ENCODE data around the gene ZDHHC5. TPM values are rescaled to one million over a fixed set of nuclear protein-coding genes. Genes with fewer than 3 reads are reported as not detected.

Gene ZDHHC5, protein sequence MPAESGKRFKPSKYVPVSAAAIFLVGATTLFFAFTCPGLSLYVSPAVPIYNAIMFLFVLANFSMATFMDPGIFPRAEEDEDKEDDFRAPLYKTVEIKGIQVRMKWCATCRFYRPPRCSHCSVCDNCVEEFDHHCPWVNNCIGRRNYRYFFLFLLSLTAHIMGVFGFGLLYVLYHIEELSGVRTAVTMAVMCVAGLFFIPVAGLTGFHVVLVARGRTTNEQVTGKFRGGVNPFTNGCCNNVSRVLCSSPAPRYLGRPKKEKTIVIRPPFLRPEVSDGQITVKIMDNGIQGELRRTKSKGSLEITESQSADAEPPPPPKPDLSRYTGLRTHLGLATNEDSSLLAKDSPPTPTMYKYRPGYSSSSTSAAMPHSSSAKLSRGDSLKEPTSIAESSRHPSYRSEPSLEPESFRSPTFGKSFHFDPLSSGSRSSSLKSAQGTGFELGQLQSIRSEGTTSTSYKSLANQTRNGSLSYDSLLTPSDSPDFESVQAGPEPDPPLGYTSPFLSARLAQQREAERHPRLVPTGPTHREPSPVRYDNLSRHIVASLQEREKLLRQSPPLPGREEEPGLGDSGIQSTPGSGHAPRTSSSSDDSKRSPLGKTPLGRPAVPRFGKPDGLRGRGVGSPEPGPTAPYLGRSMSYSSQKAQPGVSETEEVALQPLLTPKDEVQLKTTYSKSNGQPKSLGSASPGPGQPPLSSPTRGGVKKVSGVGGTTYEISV
- total RNA-seq, result 10 to 100 TPM; 15.2 to 59.5 (median 31.5) TPM

- in situ Hi-C loops (cut with MboI; ENCODE audit: low pct_unique_long_range_greater_than_20kb in 2 of 9, low sequenced_read_pairs in 9 of 9, unreplicated experiment in 9 of 9), result no loop called here
- peak within 1 kb of the TSS; percentile 99 to 100 for H3K27ac ChIP-seq
- H3K4me3 ChIP-seq, result peak within 1 kb of the TSS; percentile 44 to 91 (median 66)
- 0% methylated on average over 6 to 9 of the region's 96 CpGs; no CpG with 5 or more reads in 7 of the 10 experiments for WGBS, 10 experiments
- H3K4me1 ChIP-seq (replicated peaks in 1 of 2), result peaks cover 11 to 12% of the 10 kb centered on the region in 2 donors
- ATAC-seq (replicated peaks in 6 of 8), result peak; percentile 78 to 90 (median 89)
These were observed at the start of gene ZDHHC5 for GRCh38 chr11:57667736-57668433. TSS of gene ZDHHC5 (plus strand) at chr11:57668114. CDS start at chr11:57673091, 4,977 bp downstream.

GRCh38 chr11:57618438-57618837 lies 49.5 kb upstream of the ZDHHC5 start:
- in situ Hi-C loops (cut with MboI; ENCODE audit: low pct_unique_long_range_greater_than_20kb in 2 of 9, low sequenced_read_pairs in 9 of 9, unreplicated experiment in 9 of 9), result no loop called here
- Histone ChIP-seq H3K27ac (no peak overlapping the region), H3K4me1 (replicated peaks in 1 of 2) (peaks cover 0 to 4% of the 10 kb centered on the region in 2 donors), H3K4me3 (no peak overlapping the region)
- 17 to 100% (median 51%) methylated on average over 1 to 2 of the region's 2 CpGs; no CpG with 5 or more reads in 4 of the 10 experiments for WGBS, 10 experiments
- ATAC-seq (replicated peaks in 6 of 8), result no peak

DNA sequence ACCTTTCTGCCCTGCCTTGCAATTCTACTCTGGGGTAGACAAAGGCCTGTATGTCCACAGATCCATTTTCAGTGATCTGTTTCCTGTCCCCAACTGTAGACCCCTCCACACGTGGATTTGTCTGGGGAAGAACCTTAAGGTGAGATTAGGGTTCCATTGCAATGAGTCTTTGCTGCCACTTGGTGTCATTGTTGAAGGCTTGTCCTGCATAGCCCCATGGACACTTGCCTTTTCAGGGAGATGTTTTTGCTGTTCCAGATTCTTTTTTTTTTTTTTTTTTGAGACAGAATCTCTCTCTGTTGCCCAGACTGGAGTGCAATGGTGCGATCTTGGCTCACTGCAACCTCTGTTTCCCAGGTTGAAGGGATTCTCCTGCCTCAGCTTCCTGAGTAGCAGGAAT lies 48.6 kb upstream of the ZDHHC5 start:
- 17 to 100% (median 80%) methylated on average over 1 to 2 of the region's 2 CpGs; no CpG with 5 or more reads in 5 of the 10 experiments for WGBS, 10 experiments
- H3K4me3 ChIP-seq, result no peak overlapping the region
- no peak for ATAC-seq (replicated peaks in 6 of 8)
- no peak overlapping the region for H3K27ac ChIP-seq
- peaks cover 0 to 4% of the 10 kb centered on the region in 2 donors for H3K4me1 ChIP-seq (replicated peaks in 1 of 2)
- in situ Hi-C loops (cut with MboI; ENCODE audit: low pct_unique_long_range_greater_than_20kb in 2 of 9, low sequenced_read_pairs in 9 of 9, unreplicated experiment in 9 of 9), result no loop called here

DNA sequence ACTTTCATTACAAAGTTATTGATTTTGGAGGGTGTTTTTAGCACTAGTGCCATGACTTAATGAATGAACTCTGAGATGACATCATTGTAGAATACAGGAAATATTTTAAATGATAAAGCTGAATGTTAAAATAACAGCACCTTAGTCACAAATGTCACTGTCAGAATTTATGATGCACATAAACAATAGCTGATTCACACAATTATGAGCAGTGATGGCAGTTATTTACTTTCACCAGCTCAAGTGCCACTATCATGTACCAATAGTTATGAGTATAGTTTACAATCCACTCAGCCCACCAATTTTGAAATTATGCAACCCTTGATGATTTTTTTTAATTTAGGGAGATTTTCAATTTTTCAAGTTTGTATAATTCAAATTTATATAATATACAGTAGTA lies 47.4 kb upstream of the ZDHHC5 start:
- no peak for ATAC-seq (replicated peaks in 6 of 8)
- in situ Hi-C loops (cut with MboI; ENCODE audit: low pct_unique_long_range_greater_than_20kb in 2 of 9, low sequenced_read_pairs in 9 of 9, unreplicated experiment in 9 of 9), result no loop called here

DNA sequence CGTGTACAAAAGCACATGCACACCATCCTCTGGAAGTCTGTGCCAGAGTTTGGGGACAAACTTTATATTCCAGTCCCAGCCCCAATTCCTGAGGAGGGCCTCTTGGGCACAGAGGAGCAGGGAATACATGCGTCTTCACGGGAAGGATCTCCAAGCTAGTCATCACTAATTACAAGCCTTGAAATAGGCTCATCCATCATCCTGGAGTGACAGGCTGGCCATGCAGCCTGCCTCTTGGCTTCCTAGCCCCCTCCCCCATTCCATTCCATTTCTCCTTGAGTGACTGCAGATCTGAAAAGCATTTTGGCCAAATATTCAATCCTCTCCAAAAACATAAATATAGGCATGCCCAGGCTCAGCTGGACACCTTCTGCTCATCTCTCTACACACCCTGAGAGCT lies 45.7 kb upstream of the ZDHHC5 start:
- H3K4me1 ChIP-seq (replicated peaks in 1 of 2), result peaks cover 0 to 4% of the 10 kb centered on the region in 2 donors

More for the DNA sequence above, 47.4 kb upstream of the ZDHHC5 start:
- Histone ChIP-seq H3K4me1 (replicated peaks in 1 of 2) (peaks cover 0 to 4% of the 10 kb centered on the region in 2 donors), H3K4me3 (no peak overlapping the region), H3K27ac (no peak overlapping the region)

DNA sequence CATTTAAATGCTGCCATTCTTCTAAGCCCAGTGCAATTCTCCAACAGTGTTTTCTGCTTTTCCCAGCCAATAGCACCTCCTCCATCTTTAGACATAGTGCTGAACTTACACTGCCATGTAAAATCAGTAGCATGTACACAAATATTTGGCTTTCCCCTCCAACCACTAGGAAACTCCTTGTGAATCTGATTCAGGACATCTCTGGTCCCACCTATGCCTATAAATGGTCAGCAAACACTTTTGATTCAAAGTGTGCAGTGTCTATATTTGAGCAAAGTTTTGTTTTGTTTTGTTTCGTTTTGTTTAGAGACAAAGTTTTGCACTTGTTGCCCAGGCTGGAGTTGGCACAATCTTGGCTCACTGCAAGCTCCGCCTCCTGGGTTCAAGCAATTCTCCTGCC lies 43.0 kb upstream of the ZDHHC5 start:
- 40 to 87% (median 67%) methylated on average over 1 to 2 of the region's 2 CpGs; no CpG with 5 or more reads in 6 of the 10 experiments for WGBS, 10 experiments
- Histone ChIP-seq H3K4me1 (replicated peaks in 1 of 2) (peaks cover 0 to 4% of the 10 kb centered on the region in 2 donors), H3K4me3 (no peak overlapping the region), H3K27ac (no peak overlapping the region)
- in situ Hi-C loops (cut with MboI; ENCODE audit: low pct_unique_long_range_greater_than_20kb in 2 of 9, low sequenced_read_pairs in 9 of 9, unreplicated experiment in 9 of 9), result loop anchor here in 1 of 9 experiments (25.0 kb wide), 1 partner anchor 138 kb away; no protein-coding TSS in a partner anchor
- ATAC-seq (replicated peaks in 6 of 8), result no peak

More for the DNA sequence above, 45.7 kb upstream of the ZDHHC5 start:
- H3K27ac ChIP-seq, result no peak overlapping the region
- peak in 1 of 8 experiments; percentile 21 for ATAC-seq (replicated peaks in 6 of 8)
- in situ Hi-C loops (cut with MboI; ENCODE audit: low pct_unique_long_range_greater_than_20kb in 2 of 9, low sequenced_read_pairs in 9 of 9, unreplicated experiment in 9 of 9), result no loop called here
- 0 to 37% (median 20%) methylated on average over 1 to 3 of the region's 3 CpGs; no CpG with 5 or more reads in 3 of the 10 experiments for WGBS, 10 experiments
- no peak overlapping the region for H3K4me3 ChIP-seq

GRCh38 chr11:57626895-57627294 lies 41.0 kb upstream of the ZDHHC5 start:
- H3K4me1 ChIP-seq (replicated peaks in 1 of 2), result peaks cover 0 to 4% of the 10 kb centered on the region in 2 donors
- in situ Hi-C loops (cut with MboI; ENCODE audit: low pct_unique_long_range_greater_than_20kb in 2 of 9, low sequenced_read_pairs in 9 of 9, unreplicated experiment in 9 of 9), result loop anchor here in 1 of 9 experiments (25.0 kb wide), 1 partner anchor 140 kb away; no protein-coding TSS in a partner anchor
- ATAC-seq (replicated peaks in 6 of 8), result no peak
- WGBS, 10 experiments, result 43 to 90% (median 67%) methylated on average over 1 of the region's 1 CpG; no CpG with 5 or more reads in 5 of the 10 experiments
- H3K27ac ChIP-seq, result no peak overlapping the region
- H3K4me3 ChIP-seq, result no peak overlapping the region

GRCh38 chr11:57630171-57630570 lies 37.7 kb upstream of the ZDHHC5 start:
- WGBS, 10 experiments, result 14 to 100% (median 88%) methylated on average over 1 to 2 of the region's 2 CpGs; no CpG with 5 or more reads in 3 of the 10 experiments
- no peaks in the 10 kb centered on the region for H3K4me1 ChIP-seq (replicated peaks in 1 of 2)
- in situ Hi-C loops (cut with MboI; ENCODE audit: low pct_unique_long_range_greater_than_20kb in 2 of 9, low sequenced_read_pairs in 9 of 9, unreplicated experiment in 9 of 9), result loop anchor here in 1 of 9 experiments (25.0 kb wide), 1 partner anchor 143 kb away; no protein-coding TSS in a partner anchor
- ATAC-seq (replicated peaks in 6 of 8), result no peak
- H3K4me3 ChIP-seq, result no peak overlapping the region
- no peak overlapping the region for H3K27ac ChIP-seq

GRCh38 chr11:57632116-57632515 lies 35.8 kb upstream of the ZDHHC5 start:
- Histone ChIP-seq H3K27ac (no peak overlapping the region), H3K4me1 (replicated peaks in 1 of 2) (peaks cover 0 to under 1% of the 10 kb centered on the region in 2 donors), H3K4me3 (no peak overlapping the region)
- ATAC-seq (replicated peaks in 6 of 8), result no peak
- in situ Hi-C loops (cut with MboI; ENCODE audit: low pct_unique_long_range_greater_than_20kb in 2 of 9, low sequenced_read_pairs in 9 of 9, unreplicated experiment in 9 of 9), result loop anchor here in 1 of 9 experiments (25.0 kb wide), 1 partner anchor 145 kb away; no protein-coding TSS in a partner anchor
- WGBS, 10 experiments, result 0 to 95% (median 67%) methylated on average over 1 to 5 of the region's 5 CpGs; no CpG with 5 or more reads in 3 of the 10 experiments

- WGBS, 10 experiments, result 0 to 100% (median 76%) methylated on average over 1 to 5 of the region's 6 CpGs; no CpG with 5 or more reads in 1 of the 10 experiments
- no peak for ATAC-seq (replicated peaks in 6 of 8)
- Histone ChIP-seq H3K4me3 (no peak overlapping the region), H3K27ac (no peak overlapping the region), H3K4me1 (replicated peaks in 1 of 2) (peaks cover 2 to 6% of the 10 kb centered on the region in 2 donors)
- in situ Hi-C loops (cut with MboI; ENCODE audit: low pct_unique_long_range_greater_than_20kb in 2 of 9, low sequenced_read_pairs in 9 of 9, unreplicated experiment in 9 of 9), result loop anchor here in 1 of 9 experiments (25.0 kb wide), 1 partner anchor 146 kb away; no protein-coding TSS in a partner anchor
These were observed 34.4 kb upstream of the ZDHHC5 start for GRCh38 chr11:57633394-57634070.

DNA sequence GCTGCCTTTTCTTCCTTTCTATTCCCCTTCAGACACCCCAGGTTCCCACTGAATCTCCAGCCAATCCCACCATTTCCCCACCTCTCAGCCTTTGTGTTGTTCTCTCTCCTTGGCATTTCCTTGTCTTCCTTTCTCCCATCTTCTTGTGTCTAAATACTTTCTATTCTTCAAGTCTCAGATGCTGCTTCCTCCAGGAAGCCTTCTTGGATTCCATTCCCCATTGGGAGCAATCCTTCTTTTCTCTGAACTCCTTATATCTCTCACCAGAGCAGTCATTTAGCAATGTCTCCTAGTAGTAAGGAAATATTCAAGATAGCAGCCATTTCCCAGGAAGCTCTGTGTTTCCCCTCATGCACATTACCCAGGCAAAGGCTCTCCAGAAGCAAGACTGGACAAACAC lies 33.6 kb upstream of the ZDHHC5 start:
- H3K27ac ChIP-seq, result no peak overlapping the region
- no peak for ATAC-seq (replicated peaks in 6 of 8)
- in situ Hi-C loops (cut with MboI; ENCODE audit: low pct_unique_long_range_greater_than_20kb in 2 of 9, low sequenced_read_pairs in 9 of 9, unreplicated experiment in 9 of 9), result loop anchor here in 1 of 9 experiments (25.0 kb wide), 1 partner anchor 147 kb away; no protein-coding TSS in a partner anchor
- no peak overlapping the region for H3K4me3 ChIP-seq
- peaks cover 2 to 6% of the 10 kb centered on the region in 2 donors for H3K4me1 ChIP-seq (replicated peaks in 1 of 2)

- WGBS, 10 experiments, result 66 to 85% (median 79%) methylated on average over 2 to 6 of the region's 8 CpGs; no CpG with 5 or more reads in 5 of the 10 experiments
These were observed 32.7 kb upstream of the ZDHHC5 start for GRCh38 chr11:57635246-57635645.

More at GRCh38 chr11:57635246-57635645, 32.7 kb upstream of the ZDHHC5 start:
- no peak for ATAC-seq (replicated peaks in 6 of 8)
- in situ Hi-C loops (cut with MboI; ENCODE audit: low pct_unique_long_range_greater_than_20kb in 2 of 9, low sequenced_read_pairs in 9 of 9, unreplicated experiment in 9 of 9), result loop anchor here in 1 of 9 experiments (25.0 kb wide), 1 partner anchor 148 kb away; no protein-coding TSS in a partner anchor
- no peak overlapping the region for H3K4me3 ChIP-seq
- H3K27ac ChIP-seq, result no peak overlapping the region
- peaks cover 4 to 9% of the 10 kb centered on the region in 2 donors for H3K4me1 ChIP-seq (replicated peaks in 1 of 2)

All from motor neuron (in vitro differentiated cells).